Measurements from ENCODE around the gene CDC14B.

- no peak for TF ChIP-seq PKNOX1 (IDR thresholded peaks at IDR 0.05)
- TF ChIP-seq ELF4 (IDR thresholded peaks at IDR 0.05) = no peak
- no peak for TF ChIP-seq SP1 (IDR thresholded peaks at IDR 0.05)
Observed at GRCh38 chr9:96461336-96461735, 158.3 kb downstream of the CDC14B start.

Measured in HEK293T (cell line).